Stimulated activated CD4-positive, alpha-beta T cell treated with anti-CD3 and anti-CD28 coated beads, TNF-alpha, amount 100 ng/mL, for 4 hours (primary cell): ENCODE measurements around the gene JAM3.
"Not testable (repeated sequence)": the region's sequence is repeated elsewhere in the genome, so short reads cannot be mapped to it uniquely, and the experiment has no call there.

Experiments
- DNase-seq, 3 experiments: peaks; one replicate each; pipeline ENCODE4 v3.0.0-alpha.2; 2020; ENCODE audit warnings: low read depth in 3 of 3

The JAM3 gene

DNA sequence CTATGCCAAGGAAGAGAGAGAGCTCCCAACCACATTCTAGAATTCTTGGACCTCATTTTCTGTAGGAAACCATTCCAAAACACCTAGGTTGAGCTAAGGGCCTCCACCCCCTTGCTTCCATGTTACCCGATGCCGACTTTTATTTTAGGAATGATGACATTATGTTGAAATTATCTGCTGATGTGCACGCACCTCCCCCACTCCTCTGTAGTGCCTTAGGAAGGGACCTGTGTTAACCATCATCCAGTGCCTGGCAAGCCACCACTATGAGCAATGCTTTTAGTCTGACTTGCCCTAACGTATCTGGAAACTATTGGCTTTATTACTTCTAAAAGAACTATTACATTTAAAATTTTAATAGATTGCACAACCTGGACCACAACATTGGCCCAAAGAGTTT is 112.8 kb downstream of the JAM3 start:
- no peak for DNase-seq

DNA sequence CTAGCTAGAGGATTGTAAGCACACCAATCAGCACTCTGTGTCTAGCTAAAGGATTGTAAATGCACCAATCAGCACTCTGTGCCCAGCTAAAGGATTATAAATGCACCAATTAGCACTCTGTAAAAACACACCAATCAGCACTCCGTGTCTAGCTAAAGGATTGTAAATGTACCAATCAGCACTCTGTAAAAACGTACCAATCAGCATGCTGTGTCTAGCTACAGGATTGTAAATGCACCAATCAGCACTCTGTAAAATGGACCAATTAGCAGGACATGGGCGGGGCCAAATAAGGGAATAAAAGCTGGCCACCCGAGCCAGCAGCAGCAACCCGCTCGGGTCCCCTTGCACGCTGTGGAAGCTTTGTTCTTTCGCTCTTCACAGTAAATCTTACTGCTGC is 119.2 kb downstream of the JAM3 start:
- DNase-seq, result not testable (repeated sequence)

DNA sequence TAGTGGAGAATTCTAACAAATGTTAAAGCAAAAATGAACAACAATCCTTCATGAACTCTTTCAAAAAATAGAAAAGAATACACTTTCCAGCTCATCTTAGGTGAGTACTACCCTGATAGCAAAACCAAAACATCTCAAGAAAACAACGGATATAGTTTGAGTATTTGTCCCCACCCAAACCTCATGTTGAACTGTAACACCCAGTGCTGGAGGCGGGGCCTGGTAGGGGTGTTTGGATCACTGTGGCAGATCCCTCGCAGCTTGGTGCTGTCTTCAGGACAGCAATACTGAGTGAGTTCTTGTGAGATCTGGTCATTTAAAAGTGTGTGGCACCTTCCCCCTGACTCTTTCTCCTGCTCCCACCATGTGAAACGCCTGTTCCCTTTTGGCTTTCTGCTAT is 127.9 kb downstream of the JAM3 start:
- DNase-seq, result no peak

DNA sequence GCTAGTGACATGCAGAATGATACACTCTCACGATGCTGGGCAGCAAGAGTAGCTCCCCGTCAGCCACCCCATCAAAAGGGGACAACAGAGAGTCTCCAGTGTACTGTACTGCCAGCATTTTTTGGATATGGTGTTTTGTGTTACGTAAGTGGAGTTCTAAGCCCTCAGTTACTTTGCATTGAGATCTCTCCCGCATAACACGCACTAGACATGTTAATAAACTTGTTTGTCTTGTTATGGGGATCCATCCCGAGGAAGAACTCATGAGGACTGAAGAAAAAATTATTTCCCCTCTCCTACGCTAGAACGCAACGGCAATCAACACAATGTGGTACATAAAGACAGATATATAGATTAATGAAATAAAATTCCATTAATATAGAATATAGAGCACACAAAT is 130.7 kb downstream of the JAM3 start:
- no peak for DNase-seq

DNA sequence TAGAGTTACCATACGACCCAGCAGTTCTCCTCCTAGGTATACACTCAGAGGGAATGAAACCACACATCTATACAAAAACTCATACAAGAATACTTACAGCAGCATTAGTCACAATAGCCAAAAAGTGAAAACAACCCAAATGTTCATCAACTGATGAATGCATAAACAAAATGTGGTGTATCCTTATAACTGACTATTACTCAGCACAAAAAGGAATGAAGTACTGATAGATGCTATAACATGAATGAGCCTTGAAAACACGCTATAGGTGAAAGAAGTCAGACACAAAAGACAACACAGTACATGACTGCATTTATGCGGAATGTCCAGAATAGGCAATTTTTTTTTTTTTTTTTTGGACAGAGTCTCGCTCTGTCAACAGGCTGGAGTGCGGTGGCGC is 131.8 kb downstream of the JAM3 start:
- no peak for DNase-seq
